HEK293T (cell line): Measurements from ENCODE around the gene TRABD2A.

Source experiments
- BHLHE40 ChIP-seq: fragments of 450-650 bp; IDR thresholded peaks from 2 replicates; pipeline ENCODE4 v1.6.1; 2016; ENCODE audit warnings: mild to moderate bottlenecking, moderate library complexity, borderline replicate concordance
- FOXK2 ChIP-seq: fragments of 450-650 bp; IDR thresholded peaks from 2 replicates; pipeline ENCODE4 v1.6.1; 2016; ENCODE audit warnings: mild to moderate bottlenecking
- FOXM1 ChIP-seq: fragments of 450-650 bp; IDR thresholded peaks from 2 replicates; pipeline ENCODE4 v1.6.1; 2017; ENCODE audit warnings: mild to moderate bottlenecking, borderline replicate concordance
- LEF1 ChIP-seq: fragments of 450-650 bp; IDR thresholded peaks from 2 replicates; pipeline ENCODE4 v1.6.1; 2017; ENCODE audit warnings: mild to moderate bottlenecking, borderline replicate concordance
- ZNF384 ChIP-seq: fragments of 450-650 bp; IDR thresholded peaks from 2 replicates; pipeline ENCODE4 v1.6.1; 2016

- TF ChIP-seq ZNF384, result no peak
- TF ChIP-seq FOXK2, result no peak
- no peak for TF ChIP-seq BHLHE40
- TF ChIP-seq LEF1, result no peak
- TF ChIP-seq FOXM1, result no peak
Observed at GRCh38 chr2:84800194-84800805, 80.6 kb downstream of the TRABD2A start.
